Natural killer cell (primary cell): ENCODE measurements around the gene CACNA2D3. TPM values are rescaled to one million over a fixed set of nuclear protein-coding genes. Genes with fewer than 3 reads are reported as not detected.

Experiments used
- ATAC-seq, 3 donors: fragments of 150-1000 bp in 2 of 3; fragments of 200-7000 bp in 1 of 3; cut with Tn5 transposase; 1 replicate in 1 of 3; 2 replicates in 2 of 3; pipeline ENCODE4 v1.10.0; 2021; ENCODE audit warnings: mild to moderate bottlenecking in 2 of 3, moderate library complexity in 2 of 3
- DNase-seq, 2 donors: peaks; one replicate each; pipeline versions ENCODE4 v3.0.0 to v3.0.0-alpha.2; 2013 to 2021; ENCODE audit warnings: mixed read lengths in 1 of 2
- H3K27ac ChIP-seq: one replicate; pipeline ENCODE4 v1.5.1; 2013; ENCODE audit warnings: mild to moderate bottlenecking, low read length
- H3K27me3 ChIP-seq: one replicate; pipeline ENCODE4 v1.6.1; 2013; ENCODE audit warnings: low read length; ENCODE audit not compliant: control insufficient read depth, insufficient read depth
- H3K36me3 ChIP-seq: one replicate; pipeline ENCODE4 v1.6.1; 2013; ENCODE audit warnings: low read length; ENCODE audit not compliant: control insufficient read depth, insufficient read depth
- H3K4me1 ChIP-seq: one replicate; pipeline ENCODE4 v1.6.1; 2013; ENCODE audit warnings: low read length; ENCODE audit not compliant: control insufficient read depth, insufficient read depth
- H3K4me3 ChIP-seq: one replicate; pipeline ENCODE4 v1.5.1; 2013; ENCODE audit warnings: low read length
- H3K9me3 ChIP-seq: one replicate; pipeline ENCODE4 v1.6.1; 2013; ENCODE audit warnings: low read length; ENCODE audit not compliant: control insufficient read depth, insufficient read depth
- H3K27ac Mint-ChIP-seq, 2 donors: one replicate each; pipeline ENCODE4 v1.8.0; 2022; ENCODE audit warnings: mild to moderate bottlenecking in 2 of 2, mixed read lengths in 2 of 2, moderate library complexity in 1 of 2
- H3K27me3 Mint-ChIP-seq, 2 donors: one replicate each; pipeline ENCODE4 v1.8.0; 2022; ENCODE audit warnings: low read depth in 2 of 2, mixed read lengths in 2 of 2
- H3K36me3 Mint-ChIP-seq: one replicate; pipeline ENCODE4 v1.8.0; 2022; ENCODE audit warnings: mixed read lengths
- H3K4me1 Mint-ChIP-seq, 2 donors: one replicate each; pipeline ENCODE4 v1.8.0; 2022; ENCODE audit warnings: mixed read lengths in 2 of 2
- H3K4me3 Mint-ChIP-seq: one replicate; pipeline ENCODE4 v1.8.0; 2022; ENCODE audit warnings: mild to moderate bottlenecking, moderate library complexity, mixed read lengths
- H3K9me3 Mint-ChIP-seq, 2 donors: one replicate each; pipeline ENCODE4 v1.8.0; 2022; ENCODE audit warnings: mixed read lengths in 2 of 2
- CTCF ChIP-seq: fragments of 200-600 bp; IDR thresholded peaks from one replicate; pipeline ENCODE4 v1.8.0; 2022; ENCODE audit warnings: antibody characterized with exemption
- WGBS: methylation state at CpG from one replicate; pipeline ENCODE4 v1.1.7; 2013; ENCODE audit warnings: missing lambda C conversion rate; ENCODE audit not compliant: insufficient coverage; 5-methylcytosine and 5-hydroxymethylcytosine counted together
- intact Hi-C: fragments of 100-400 bp; cut with micrococcal nuclease; formaldehyde crosslinking; loops from one replicate; pipeline ENCODE4 v1.14.2; 2022
- total RNA-seq, 4 donors: library from RNA; stranded (reverse); fragments of 120-200 nt in 1 of 4; gene quantifications; one replicate each; pipeline versions ENCODE4 v1.2.3 to v1.2.4, GENCODE V29; 2013 to 2022

Gene CACNA2D3
- total RNA-seq, 3 donors from 2014 or later (not counting 1 experiment from before 2014, with no cell fraction given), result 0.49 TPM; not detected in 2

GRCh38 chr3:55036883-55037577, 914.7 kb downstream of the CACNA2D3 start:
- 77% methylated on average over 5 of the region's 5 CpGs for WGBS
- H3K9me3 ChIP-seq, result no peaks in the 10 kb centered on the region
- intact Hi-C loops, result no loop called here
- H3K4me3 ChIP-seq, result no peak overlapping the region
- H3K27me3 Mint-ChIP-seq, result no peaks in the 10 kb centered on the region
- TF ChIP-seq CTCF, result no peak
- no peaks in the 10 kb centered on the region for H3K4me1 ChIP-seq
- no peaks in the 10 kb centered on the region for H3K36me3 ChIP-seq
- H3K9me3 Mint-ChIP-seq, result peaks cover 1 to 4% of the 10 kb centered on the region in 2 donors
- H3K36me3 Mint-ChIP-seq, result no peaks in the 10 kb centered on the region
- H3K27ac Mint-ChIP-seq, result no peak overlapping the region
- H3K27me3 ChIP-seq, result no peaks in the 10 kb centered on the region
- no peaks in the 10 kb centered on the region for H3K4me1 Mint-ChIP-seq
- no peak for ATAC-seq
- DNase-seq, result no peak
- H3K27ac ChIP-seq, result no peak overlapping the region
- no peak overlapping the region for H3K4me3 Mint-ChIP-seq

DNA sequence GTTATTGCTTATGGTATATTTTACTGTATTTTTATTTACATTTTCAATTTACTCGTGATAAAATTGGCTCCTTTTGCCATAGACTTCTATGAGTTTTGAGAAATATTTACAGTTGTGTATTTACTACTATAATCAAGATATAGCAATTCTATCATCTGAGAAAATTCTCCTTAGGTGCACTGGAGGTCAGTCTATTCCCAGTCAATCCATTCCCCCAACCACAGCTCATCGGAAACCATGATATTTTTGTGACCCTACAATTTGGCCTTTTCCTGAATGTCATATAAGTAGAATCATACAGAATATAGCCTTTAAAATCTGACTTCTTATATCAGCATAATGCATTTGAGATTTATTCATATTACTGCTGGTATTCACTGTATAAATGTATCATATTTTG, 920.2 kb downstream of the CACNA2D3 start:
- Mint-ChIP-seq H3K4me3 (no peak overlapping the region), H3K27me3 (no peaks in the 10 kb centered on the region)
- intact Hi-C loops, result no loop called here

DNA sequence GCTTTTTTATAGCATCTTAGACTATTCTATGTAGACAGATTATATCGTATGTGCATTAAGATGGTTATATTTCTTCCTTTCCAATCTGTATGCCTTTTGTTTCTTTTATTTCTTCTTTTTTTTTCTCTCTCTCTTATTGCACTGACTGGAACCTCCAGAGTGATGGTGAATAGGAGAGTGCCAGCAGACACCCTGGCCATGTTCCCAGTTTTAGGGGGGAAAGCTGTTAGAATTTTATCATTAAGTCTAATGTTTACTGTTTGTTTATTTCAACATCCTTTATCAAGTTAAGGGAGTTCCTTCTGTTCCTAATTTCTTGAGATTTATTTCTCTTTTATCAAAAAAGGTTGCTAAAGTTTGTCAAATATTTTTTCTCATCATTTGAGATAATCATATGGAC, 922.1 kb downstream of the CACNA2D3 start:
- H3K27me3 ChIP-seq, result no peaks in the 10 kb centered on the region
- no peaks in the 10 kb centered on the region for H3K9me3 ChIP-seq
- Mint-ChIP-seq H3K36me3 (no peaks in the 10 kb centered on the region), H3K27me3 (no peaks in the 10 kb centered on the region), H3K27ac (no peak overlapping the region), H3K4me1 (no peaks in the 10 kb centered on the region), H3K4me3 (no peak overlapping the region), H3K9me3 (peaks cover 4 to 6% of the 10 kb centered on the region in 2 donors)
- H3K4me3 ChIP-seq, result no peak overlapping the region
- DNase-seq, result no peak
- intact Hi-C loops, result no loop called here
- no peaks in the 10 kb centered on the region for H3K4me1 ChIP-seq
- H3K27ac ChIP-seq, result no peak overlapping the region
- no peak for TF ChIP-seq CTCF
- no peaks in the 10 kb centered on the region for H3K36me3 ChIP-seq
- no CpG with 5 or more reads among the region's 1 CpG for WGBS
- no peak for ATAC-seq

More for the DNA sequence above, 920.2 kb downstream of the CACNA2D3 start:
- Mint-ChIP-seq H3K9me3 (peaks cover 4 to 6% of the 10 kb centered on the region in 2 donors), H3K36me3 (no peaks in the 10 kb centered on the region), H3K4me1 (no peaks in the 10 kb centered on the region), H3K27ac (no peak overlapping the region)
- Histone ChIP-seq H3K27me3 (no peaks in the 10 kb centered on the region), H3K9me3 (no peaks in the 10 kb centered on the region), H3K4me3 (no peak overlapping the region), H3K27ac (no peak overlapping the region), H3K4me1 (no peaks in the 10 kb centered on the region), H3K36me3 (no peaks in the 10 kb centered on the region)
- TF ChIP-seq CTCF, result no peak
- 86% methylated on average over 1 of the region's 2 CpGs for WGBS
- ATAC-seq (no peak), DNase-seq (no peak)
